Astrocyte (in vitro differentiated cells and primary cell): ENCODE results near the gene PRKG1. TPM values are rescaled to one million over a fixed set of nuclear protein-coding genes. Genes with fewer than 3 reads are reported as not detected.

Source experiments
- DNase-seq: peaks from one replicate; pipeline ENCODE4 v3.0.0-alpha.2; 2010; ENCODE audit warnings: low read depth
- FAIRE-seq: peaks from 2 replicates; lab custom pipeline; 2011; peaks lifted over from hg19 to GRCh38; lab: Jason Lieb, UNC
- H2AFZ ChIP-seq: 2 replicates; pipeline ENCODE4 v1.6.0; 2012; ENCODE audit warnings: low read depth, low read length, inconsistent platforms
- H3K27ac ChIP-seq: 2 replicates; pipeline ENCODE4 v1.5.1; 2011; ENCODE audit warnings: low read depth, low read length, inconsistent platforms
- H3K27me3 ChIP-seq: 2 replicates; pipeline ENCODE4 v1.6.0; 2011; ENCODE audit warnings: low read length, inconsistent platforms; ENCODE audit not compliant: insufficient read depth
- H3K36me3 ChIP-seq: 2 replicates; pipeline ENCODE4 v1.5.1; 2011; ENCODE audit warnings: low read length, inconsistent platforms; ENCODE audit not compliant: insufficient read depth
- H3K4me1 ChIP-seq: 2 replicates; pipeline ENCODE4 v1.5.1; 2011; ENCODE audit warnings: low read length, inconsistent platforms; ENCODE audit not compliant: insufficient read depth
- H3K4me2 ChIP-seq: 2 replicates; pipeline ENCODE4 v1.6.0; 2012; ENCODE audit warnings: low read length, inconsistent platforms
- H3K4me3 ChIP-seq: 2 replicates; pipeline ENCODE4 v1.5.1; 2011; ENCODE audit warnings: low read depth, mild to moderate bottlenecking, low read length, inconsistent platforms; ENCODE audit not compliant: insufficient read depth
- H3K79me2 ChIP-seq: 2 replicates; pipeline ENCODE4 v1.6.0; 2012; ENCODE audit warnings: mild to moderate bottlenecking, low read length, inconsistent platforms; ENCODE audit not compliant: insufficient read depth
- H3K9ac ChIP-seq: 2 replicates; pipeline ENCODE4 v1.6.0; 2012; ENCODE audit warnings: mild to moderate bottlenecking, low read length, inconsistent platforms
- H3K9me3 ChIP-seq: 2 replicates; pipeline ENCODE4 v1.5.1; 2012; ENCODE audit warnings: low read depth, mild to moderate bottlenecking, low read length, inconsistent platforms; ENCODE audit not compliant: insufficient read depth
- H4K20me1 ChIP-seq: 2 replicates; pipeline ENCODE4 v1.6.0; 2012; ENCODE audit warnings: low read length, inconsistent platforms; ENCODE audit not compliant: insufficient read depth
- H3K27ac Mint-ChIP-seq: one replicate; pipeline ENCODE4 v1.8.0; 2021; ENCODE audit warnings: mild to moderate bottlenecking, mixed read lengths; ENCODE audit not compliant: unreplicated experiment
- H3K27me3 Mint-ChIP-seq: one replicate; pipeline ENCODE4 v1.8.0; 2021; ENCODE audit warnings: low read depth, mixed read lengths; ENCODE audit not compliant: unreplicated experiment
- H3K36me3 Mint-ChIP-seq: one replicate; pipeline ENCODE4 v1.8.0; 2021; ENCODE audit warnings: low read depth, mixed read lengths; ENCODE audit not compliant: unreplicated experiment
- H3K4me1 Mint-ChIP-seq: one replicate; pipeline ENCODE4 v1.8.0; 2021; ENCODE audit warnings: low read depth, mixed read lengths; ENCODE audit not compliant: unreplicated experiment
- H3K4me3 Mint-ChIP-seq: one replicate; pipeline ENCODE4 v1.8.0; 2021; ENCODE audit warnings: mild to moderate bottlenecking, moderate library complexity, mixed read lengths; ENCODE audit not compliant: unreplicated experiment
- H3K9me3 Mint-ChIP-seq: one replicate; pipeline ENCODE4 v1.8.0; 2021; ENCODE audit warnings: mild to moderate bottlenecking, mixed read lengths; ENCODE audit not compliant: unreplicated experiment
- CTCF ChIP-seq: IDR thresholded peaks from 2 replicates; pipeline ENCODE4 v1.5.1; 2011; ENCODE audit warnings: low read depth, mild to moderate bottlenecking, inconsistent platforms, low read length, moderate library complexity; ENCODE audit not compliant: insufficient read depth
- EZH2 ChIP-seq: IDR thresholded peaks from 2 replicates; pipeline ENCODE4 v1.6.1; 2012; ENCODE audit warnings: mild to moderate bottlenecking, low read length, inconsistent platforms; ENCODE audit not compliant: insufficient read depth
- total RNA-seq: library from RNA; stranded (reverse); gene quantifications from 2 replicates; pipeline ENCODE4 v1.2.1, GENCODE V29; 2021

Gene PRKG1
- total RNA-seq, 1 donor from 2014 or later, result 3.1 TPM

GRCh38 chr10:51169111-51169510 is 94.8 kb downstream of the PRKG1 start:
- Mint-ChIP-seq H3K27ac (no peak overlapping the region), H3K36me3 (no peaks in the 10 kb centered on the region), H3K9me3 (peaks cover 3% of the 10 kb centered on the region), H3K27me3 (no peaks in the 10 kb centered on the region), H3K4me1 (peaks cover 3% of the 10 kb centered on the region), H3K4me3 (no peak overlapping the region)
- Histone ChIP-seq H3K27ac (no peak overlapping the region), H3K4me2 (no peak overlapping the region), H3K9me3 (no peaks in the 10 kb centered on the region), H4K20me1 (no peaks in the 10 kb centered on the region), H3K4me1 (no peaks in the 10 kb centered on the region), H3K4me3 (no peak overlapping the region), H3K79me2 (no peaks in the 10 kb centered on the region), H3K9ac (no peak overlapping the region), H3K36me3 (no peaks in the 10 kb centered on the region), H3K27me3 (no peaks in the 10 kb centered on the region), H2AFZ (no peak overlapping the region)
- FAIRE-seq (no peak), DNase-seq (no peak)
- TF ChIP-seq EZH2, result no peak
- TF ChIP-seq CTCF, result no peak

- FAIRE-seq (peak; percentile 70), DNase-seq (peak; percentile 18)
- TF ChIP-seq EZH2, result no peak
- Histone ChIP-seq H4K20me1 (no peaks in the 10 kb centered on the region), H3K27ac (no peak overlapping the region), H3K4me1 (no peaks in the 10 kb centered on the region), H3K9ac (no peak overlapping the region), H3K4me2 (no peak overlapping the region), H3K79me2 (no peaks in the 10 kb centered on the region), H3K36me3 (no peaks in the 10 kb centered on the region), H2AFZ (no peak overlapping the region), H3K27me3 (no peaks in the 10 kb centered on the region), H3K4me3 (no peak overlapping the region), H3K9me3 (no peaks in the 10 kb centered on the region)
- H3K9me3 Mint-ChIP-seq, result no peaks in the 10 kb centered on the region
- no peaks in the 10 kb centered on the region for H3K36me3 Mint-ChIP-seq
- H3K27me3 Mint-ChIP-seq, result no peaks in the 10 kb centered on the region
- H3K27ac Mint-ChIP-seq, result no peak overlapping the region
- peaks cover 3% of the 10 kb centered on the region for H3K4me1 Mint-ChIP-seq
- no peak overlapping the region for H3K4me3 Mint-ChIP-seq
These were observed 96.4 kb downstream of the PRKG1 start for GRCh38 chr10:51170518-51171245.

GRCh38 chr10:51171946-51172345 is 97.7 kb downstream of the PRKG1 start:
- Histone ChIP-seq H3K4me2 (no peak overlapping the region), H3K9me3 (no peaks in the 10 kb centered on the region), H4K20me1 (no peaks in the 10 kb centered on the region), H3K27me3 (no peaks in the 10 kb centered on the region), H3K27ac (no peak overlapping the region), H3K9ac (no peak overlapping the region), H3K79me2 (no peaks in the 10 kb centered on the region), H3K36me3 (no peaks in the 10 kb centered on the region), H3K4me1 (no peaks in the 10 kb centered on the region), H3K4me3 (no peak overlapping the region), H2AFZ (no peak overlapping the region)
- no peaks in the 10 kb centered on the region for H3K9me3 Mint-ChIP-seq
- TF ChIP-seq EZH2, result no peak
- TF ChIP-seq CTCF, result no peak
- H3K4me3 Mint-ChIP-seq, result no peak overlapping the region
- H3K27ac Mint-ChIP-seq, result no peak overlapping the region
- H3K4me1 Mint-ChIP-seq, result peaks cover 3% of the 10 kb centered on the region
- FAIRE-seq (no peak), DNase-seq (no peak)
- no peaks in the 10 kb centered on the region for H3K36me3 Mint-ChIP-seq
- no peaks in the 10 kb centered on the region for H3K27me3 Mint-ChIP-seq
